GM12878 (cell line): ENCODE results near the gene FOXP1. TPM values are rescaled to one million over a fixed set of nuclear protein-coding genes. Genes with fewer than 3 reads are reported as not detected.

ENCODE experiments used
- ATAC-seq: fragments of 200-7000 bp; cut with Tn5 transposase; 3 replicates; pipeline ENCODE4 v1.9.1; 2020; ENCODE audit warnings: mild to moderate bottlenecking, moderate library complexity
- BruUV-seq: library from RNA; stranded (reverse); fragments of 400-500 nt; replicated peaks from 2 replicates; lab custom pipeline; 2021; lab: Mats Ljungman, UMichigan
- CTCF ChIA-PET: fragments of 300-600 bp; sonication (Branson Sonifier 250); formaldehyde crosslinking; extraction: SDS; loops from one replicate; lab custom pipeline; 2021; ENCODE audit warnings: inconsistent platforms; lab: Yijun Ruan, JAX
- POLR2A ChIA-PET: fragments of 350-600 bp; formaldehyde crosslinking; extraction: SDS; loops from one replicate; lab custom pipeline; 2021; ENCODE audit warnings: inconsistent platforms; lab: Charles Lee
- RAD21 ChIA-PET: fragments of 300-600 bp; sonication (Branson Sonifier 250); formaldehyde crosslinking; loops from one replicate; lab custom pipeline; 2023; ENCODE audit warnings: antibody characterized with exemption; ENCODE audit not compliant: unreplicated experiment; lab: Charles Lee
- SMC1A ChIA-PET: fragments of 300-600 bp; sonication (Branson Sonifier 250); formaldehyde crosslinking; loops from one replicate; lab custom pipeline; 2023; ENCODE audit not compliant: unreplicated experiment, uncharacterized antibody; lab: Charles Lee
- DNase-seq: peaks from one replicate; pipeline ENCODE4 v3.0.0-alpha.2; 2011; ENCODE audit warnings: low read depth, low spot score
- FAIRE-seq: peaks from 3 replicates; lab custom pipeline; 2011; peaks lifted over from hg19 to GRCh38; lab: Jason Lieb, UNC
- H2AFZ ChIP-seq: 2 replicates; pipeline ENCODE4 v1.6.0; 2011; ENCODE audit warnings: low read depth, low read length, control low read depth; ENCODE audit not compliant: control insufficient read depth
- H3K27ac ChIP-seq: 2 replicates; pipeline ENCODE4 v1.5.1; 2011; ENCODE audit warnings: control low read depth; ENCODE audit not compliant: control insufficient read depth, insufficient read depth
- H3K27me3 ChIP-seq, 2 experiments: replicated peaks in 1 of 2; 2 replicates each; pipeline versions ENCODE4 v1.6.0 to v1.6.1; 2011; ENCODE audit warnings: low read length in 1 of 2; ENCODE audit not compliant: control insufficient read depth in 2 of 2, insufficient read depth in 2 of 2
- H3K36me3 ChIP-seq, 2 experiments: 2 replicates each; pipeline ENCODE4 v1.5.1; 2011; ENCODE audit warnings: low read length in 1 of 2; ENCODE audit not compliant: control insufficient read depth in 2 of 2, insufficient read depth in 2 of 2
- H3K4me1 ChIP-seq: 2 replicates; pipeline ENCODE4 v1.6.1; 2011; ENCODE audit warnings: mild to moderate bottlenecking, low read length, moderate library complexity, mixed read lengths; ENCODE audit not compliant: control insufficient read depth, insufficient read depth
- H3K4me2 ChIP-seq: 2 replicates; pipeline ENCODE4 v1.6.0; 2011; ENCODE audit warnings: control low read depth; ENCODE audit not compliant: control insufficient read depth, insufficient read depth
- H3K4me3 ChIP-seq: fragments of 200-600 bp; sonication (generic); 2 replicates; pipeline ENCODE4 v1.5.1; 2016
- H3K79me2 ChIP-seq: 2 replicates; pipeline ENCODE4 v1.6.0; 2011; ENCODE audit warnings: low read length; ENCODE audit not compliant: control insufficient read depth, insufficient read depth
- H3K9ac ChIP-seq: 2 replicates; pipeline ENCODE4 v1.8.0; 2011; ENCODE audit warnings: low read length, control low read depth, mixed read lengths; ENCODE audit not compliant: control insufficient read depth, insufficient read depth
- H3K9me3 ChIP-seq: replicated peaks from 3 replicates; pipeline ENCODE4 v1.5.1; 2011; ENCODE audit warnings: mild to moderate bottlenecking, low read length; ENCODE audit not compliant: control insufficient read depth, insufficient read depth
- H4K20me1 ChIP-seq: 2 replicates; pipeline ENCODE4 v1.6.0; 2011; ENCODE audit not compliant: control insufficient read depth, insufficient read depth
- E4F1 ChIP-seq: fragments of 450-650 bp; IDR thresholded peaks from 2 replicates; pipeline ENCODE4 v1.6.1; 2018; ENCODE audit warnings: borderline replicate concordance, mild to moderate bottlenecking; ENCODE audit not compliant: partially characterized antibody
- NFYB ChIP-seq: IDR thresholded peaks from 2 replicates; pipeline ENCODE4 v1.6.1; 2011; ENCODE audit warnings: low read depth, mild to moderate bottlenecking, low read length, improper control_type of control experiment, moderate library complexity; ENCODE audit not compliant: insufficient read depth
- NR2C1 ChIP-seq: fragments of 450-650 bp; IDR thresholded peaks from 2 replicates; pipeline ENCODE4 v1.6.1; 2017; ENCODE audit warnings: antibody characterized with exemption, mild to moderate bottlenecking, moderate library complexity
- POLR2A ChIP-seq: IDR thresholded peaks from 2 replicates; pipeline ENCODE4 v1.6.1; 2011; ENCODE audit warnings: low read depth, mild to moderate bottlenecking, low read length
- POU2F2 ChIP-seq: IDR thresholded peaks from 3 replicates; pipeline ENCODE4 v1.6.1; 2011; ENCODE audit warnings: low read depth, mild to moderate bottlenecking, low read length, borderline replicate concordance
- PRDM15 ChIP-seq: fragments of 450-650 bp; formaldehyde crosslinking; IDR thresholded peaks from 2 replicates; pipeline ENCODE4 v1.4.0; 2020; ENCODE audit warnings: mild to moderate bottlenecking, moderate library complexity
- RAD51 ChIP-seq: fragments of 450-650 bp; IDR thresholded peaks from 2 replicates; pipeline ENCODE4 v1.6.1; 2016; ENCODE audit warnings: moderate library complexity, mild to moderate bottlenecking, inconsistent platforms
- STAT3 ChIP-seq: IDR thresholded peaks from 2 replicates; pipeline ENCODE4 v1.6.1; 2011; ENCODE audit warnings: low read depth, low read length, improper control_type of control experiment
- SUPT20H ChIP-seq: IDR thresholded peaks from 2 replicates; pipeline ENCODE4 v1.6.1; 2011; ENCODE audit warnings: low read depth, mild to moderate bottlenecking, low read length, moderate library complexity, borderline replicate concordance; ENCODE audit not compliant: control insufficient read depth
- WGBS: methylation state at CpG from one replicate; pipeline ENCODE4 v1.1.6; 2016; ENCODE audit warnings: low lambda C conversion rate; ENCODE audit not compliant: insufficient replicate concordance, insufficient coverage; ENCODE audit errors: missing lambda C conversion rate; 5-methylcytosine and 5-hydroxymethylcytosine counted together
- in situ Hi-C: fragments of 300-500 bp; cut with MboI; formaldehyde crosslinking; loops from 9 replicates; pipeline ENCODE4 v1.14.3; 2018; ENCODE audit warnings: mixed read lengths
- intact Hi-C: fragments of 100-400 bp; cut with micrococcal nuclease; formaldehyde crosslinking; loops from one replicate; pipeline ENCODE4 v1.14.2; 2022; ENCODE audit not compliant: unreplicated experiment
- polyA plus RNA-seq, 11 experiments: library from polyadenylated mRNA; depleted of rRNA in 4 of 11; unstranded in 6 of 11; stranded (reverse) in 5 of 11; fragments of >200 nt; fragmentation: Nextera tagmentation in 4 of 11; fragmentation: Illumina TruSeq in 1 of 11; extraction: Ambion mirVana in 4 of 11; extraction: Trizol in 1 of 11; gene quantifications; 1 replicate in 1 of 11; 2 replicates in 10 of 11; pipeline versions ENCODE4 v1.2.1 to v1.2.3, GENCODE V29; 2011 to 2016; ENCODE audit warnings: inconsistent platforms in 2 of 11, missing spikeins in 2 of 11, low read depth in 1 of 11
- total RNA-seq, 4 experiments: library from RNA; depleted of rRNA in 3 of 4; stranded (reverse); fragments of >200 nt in 3 of 4; fragmentation: Illumina TruSeq in 1 of 4; extraction: Trizol in 1 of 4; gene quantifications; 2 replicates each; pipeline versions ENCODE4 v1.2.1 to v1.2.3, GENCODE V29; 2013 to 2021
- TF ChIP-seq, protein P1 (sequence below): IDR thresholded peaks from 2 replicates; pipeline ENCODE4 v1.6.1; 2011; ENCODE audit warnings: mild to moderate bottlenecking, low read depth, low read length, moderate library complexity; ENCODE audit not compliant: insufficient replicate concordance
- TF ChIP-seq, protein P2 (sequence below): fragments of 450-650 bp; IDR thresholded peaks from 2 replicates; pipeline ENCODE4 v1.6.1; 2016; ENCODE audit warnings: mild to moderate bottlenecking

The FOXP1 gene
- total and polyA plus RNA-seq, 10 of the 15 experiments (the other 5 are each of a cell fraction or from before 2014, with no cell fraction given) = 0.05 to 1.6 (median 0.20) TPM; not detected in 1

DNA sequence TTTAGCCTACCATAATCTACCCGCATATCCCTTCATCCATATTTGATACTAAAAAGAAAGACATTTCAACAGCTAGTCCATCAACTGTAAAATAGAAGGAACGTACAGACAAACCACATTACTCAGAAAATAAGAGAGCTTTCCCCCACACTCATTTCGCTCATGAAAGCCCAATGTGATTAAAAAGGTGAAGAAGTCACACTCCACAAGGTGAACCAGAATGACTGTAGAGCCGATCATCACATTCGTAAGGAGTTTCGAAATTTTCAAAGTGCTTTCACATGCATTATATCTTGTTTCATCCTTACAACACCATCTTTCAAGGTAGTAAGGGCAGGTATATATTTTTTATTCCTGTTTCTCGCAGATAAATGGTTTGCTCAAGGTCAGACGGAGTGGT, 225.3 kb downstream of the FOXP1 start (continued):
- no peak for TF ChIP-seq E4F1
- TF ChIP-seq STAT3 = no peak
- no peak for TF ChIP-seq RAD51

GRCh38 chr3:71356265-71356664, 227.3 kb downstream of the FOXP1 start:
- Histone ChIP-seq H3K4me2 (no peak overlapping the region), H2AFZ (no peak overlapping the region), H3K4me3 (no peak overlapping the region), H4K20me1 (no peaks in the 10 kb centered on the region), H3K36me3 (no peaks in the 10 kb centered on the region), H3K27ac (no peak overlapping the region), H3K9me3 (no peaks in the 10 kb centered on the region), H3K9ac (no peak overlapping the region), H3K27me3 (no peaks in the 10 kb centered on the region; a peak in 1 of 4 replicates), H3K4me1 (peaks cover 3% of the 10 kb centered on the region; the same call in 1 of the 2 replicates), H3K79me2 (no peaks in the 10 kb centered on the region)
- intact Hi-C loops = no loop called here
- FAIRE-seq (no peak), ATAC-seq (peak; percentile 31; the same call in 2 of the 3 replicates), DNase-seq (no peak)
- in situ Hi-C loops = no loop called here
- SMC1A ChIA-PET = interaction anchor here (0.7 kb wide), 1 partner anchor 230 kb away, joined by 3 read pairs; no protein-coding TSS in a partner anchor
- under 1% methylated on average over 6 of the region's 6 CpGs for WGBS
- CTCF ChIA-PET = interaction anchor here (0.6 kb wide), 1 partner anchor 1906 kb away, joined by 3 read pairs; no protein-coding TSS in a partner anchor
- POLR2A ChIA-PET = no interaction called here
- no TSS peak for BruUV-seq
- RAD21 ChIA-PET = interaction anchor here (0.7 kb wide), 1 partner anchor 11 kb away, joined by 4 read pairs; no protein-coding TSS in a partner anchor
- TF ChIP-seq, protein P1, sequence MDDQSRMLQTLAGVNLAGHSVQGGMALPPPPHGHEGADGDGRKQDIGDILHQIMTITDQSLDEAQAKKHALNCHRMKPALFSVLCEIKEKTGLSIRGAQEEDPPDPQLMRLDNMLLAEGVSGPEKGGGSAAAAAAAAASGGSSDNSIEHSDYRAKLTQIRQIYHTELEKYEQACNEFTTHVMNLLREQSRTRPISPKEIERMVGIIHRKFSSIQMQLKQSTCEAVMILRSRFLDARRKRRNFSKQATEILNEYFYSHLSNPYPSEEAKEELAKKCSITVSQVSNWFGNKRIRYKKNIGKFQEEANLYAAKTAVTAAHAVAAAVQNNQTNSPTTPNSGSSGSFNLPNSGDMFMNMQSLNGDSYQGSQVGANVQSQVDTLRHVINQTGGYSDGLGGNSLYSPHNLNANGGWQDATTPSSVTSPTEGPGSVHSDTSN = no peak
- TF ChIP-seq NR2C1 = no peak
- TF ChIP-seq PRDM15 (CRISPR knock-in tag) = no peak
- TF ChIP-seq POU2F2 = no peak
- no peak for TF ChIP-seq NFYB
- no peak for TF ChIP-seq POLR2A
- TF ChIP-seq SUPT20H = no peak
- TF ChIP-seq, protein P2, sequence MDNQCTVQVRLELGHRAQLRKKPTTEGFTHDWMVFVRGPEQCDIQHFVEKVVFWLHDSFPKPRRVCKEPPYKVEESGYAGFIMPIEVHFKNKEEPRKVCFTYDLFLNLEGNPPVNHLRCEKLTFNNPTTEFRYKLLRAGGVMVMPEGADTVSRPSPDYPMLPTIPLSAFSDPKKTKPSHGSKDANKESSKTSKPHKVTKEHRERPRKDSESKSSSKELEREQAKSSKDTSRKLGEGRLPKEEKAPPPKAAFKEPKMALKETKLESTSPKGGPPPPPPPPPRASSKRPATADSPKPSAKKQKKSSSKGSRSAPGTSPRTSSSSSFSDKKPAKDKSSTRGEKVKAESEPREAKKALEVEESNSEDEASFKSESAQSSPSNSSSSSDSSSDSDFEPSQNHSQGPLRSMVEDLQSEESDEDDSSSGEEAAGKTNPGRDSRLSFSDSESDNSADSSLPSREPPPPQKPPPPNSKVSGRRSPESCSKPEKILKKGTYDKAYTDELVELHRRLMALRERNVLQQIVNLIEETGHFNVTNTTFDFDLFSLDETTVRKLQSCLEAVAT = no peak
